WTC11 (cell line): ENCODE data around the gene DUS1L. TPM values are rescaled to one million over a fixed set of nuclear protein-coding genes. Genes with fewer than 3 reads are reported as not detected.
A peak's percentile ranks its signal among the peaks of the same experiment; 100 is the strongest.

Experiments used
- ATAC-seq: fragments of 200-7000 bp; cut with Tn5 transposase; 2 replicates; pipeline ENCODE4 v1.10.0; 2021; ENCODE audit warnings: mild to moderate bottlenecking, moderate library complexity
- CTCF ChIA-PET: fragments of 300-600 bp; sonication (Branson Sonifier 250); formaldehyde crosslinking; loops from one replicate; lab custom pipeline; 2021; ENCODE audit warnings: antibody characterized with exemption; lab: Charles Lee
- POLR2A ChIA-PET: fragments of 350-600 bp; sonication (Branson Sonifier 250); formaldehyde crosslinking; loops from one replicate; lab custom pipeline; 2021; ENCODE audit warnings: antibody characterized with exemption; lab: Charles Lee
- DNase-seq: peaks from one replicate; pipeline ENCODE4 v3.0.0; 2021; ENCODE audit warnings: low spot score
- H3K27ac Mint-ChIP-seq: 2 replicates; pipeline ENCODE4 v1.8.0; 2021; ENCODE audit warnings: mixed read lengths
- H3K27me3 Mint-ChIP-seq: 2 replicates; pipeline ENCODE4 v1.8.0; 2021; ENCODE audit warnings: low read depth, mild to moderate bottlenecking, moderate library complexity, mixed read lengths
- H3K36me3 Mint-ChIP-seq: 2 replicates; pipeline ENCODE4 v1.8.0; 2021; ENCODE audit warnings: mixed read lengths
- H3K4me1 Mint-ChIP-seq: 2 replicates; pipeline ENCODE4 v1.8.0; 2022; ENCODE audit warnings: mixed read lengths
- H3K4me3 Mint-ChIP-seq: 2 replicates; pipeline ENCODE4 v1.8.0; 2021; ENCODE audit warnings: mild to moderate bottlenecking, moderate library complexity, mixed read lengths
- H3K9me3 Mint-ChIP-seq: 2 replicates; pipeline ENCODE4 v1.8.0; 2021; ENCODE audit warnings: mixed read lengths
- E2F4 ChIP-seq: sonication (generic); formaldehyde crosslinking; IDR thresholded peaks from 2 replicates; pipeline ENCODE4 v1.8.1; 2022; ENCODE audit warnings: low read depth, mild to moderate bottlenecking, moderate library complexity, missing genetic modification reagents, borderline replicate concordance
- E2F5 ChIP-seq: sonication (generic); formaldehyde crosslinking; IDR thresholded peaks from 2 replicates; pipeline ENCODE4 v1.8.1; 2022; ENCODE audit warnings: mild to moderate bottlenecking, moderate library complexity, missing genetic modification reagents
- ELF4 ChIP-seq: sonication (generic); formaldehyde crosslinking; IDR thresholded peaks from 2 replicates; pipeline ENCODE4 v1.8.1; 2022; ENCODE audit warnings: low read depth, mild to moderate bottlenecking, moderate library complexity, missing genetic modification reagents
- FOXK1 ChIP-seq: sonication (generic); formaldehyde crosslinking; IDR thresholded peaks from 2 replicates; pipeline ENCODE4 v1.8.0; 2022; ENCODE audit warnings: mild to moderate bottlenecking, moderate library complexity, missing genetic modification reagents
- FOXP4 ChIP-seq: sonication (generic); formaldehyde crosslinking; IDR thresholded peaks from 2 replicates; pipeline ENCODE4 v1.8.0; 2022; ENCODE audit warnings: mild to moderate bottlenecking, missing genetic modification reagents
- HMGXB4 ChIP-seq: sonication (generic); formaldehyde crosslinking; IDR thresholded peaks from 2 replicates; pipeline ENCODE4 v1.8.1; 2023; ENCODE audit warnings: mild to moderate bottlenecking, moderate library complexity, missing genetic modification reagents
- KAT7 ChIP-seq: sonication (generic); formaldehyde crosslinking; IDR thresholded peaks from 2 replicates; pipeline ENCODE4 v1.8.1; 2023; ENCODE audit warnings: missing genetic modification reagents, mild to moderate bottlenecking, borderline replicate concordance
- MAX ChIP-seq: sonication (generic); formaldehyde crosslinking; IDR thresholded peaks from 2 replicates; pipeline ENCODE4 v1.8.0; 2022; ENCODE audit warnings: mild to moderate bottlenecking, missing genetic modification reagents
- NFYB ChIP-seq: sonication (generic); formaldehyde crosslinking; conservative IDR thresholded peaks from 2 replicates; pipeline ENCODE4 v1.8.0; 2022; ENCODE audit warnings: low read depth, missing genetic modification reagents
- SP1 ChIP-seq: sonication (generic); formaldehyde crosslinking; conservative IDR thresholded peaks from 2 replicates; pipeline ENCODE4 v1.8.1; 2022; ENCODE audit warnings: missing genetic modification reagents
- ZNF232 ChIP-seq: sonication (generic); formaldehyde crosslinking; IDR thresholded peaks from 2 replicates; pipeline ENCODE4 v1.8.0; 2022; ENCODE audit warnings: mild to moderate bottlenecking, missing genetic modification reagents
- ZNF317 ChIP-seq: sonication (generic); formaldehyde crosslinking; IDR thresholded peaks from 2 replicates; pipeline ENCODE4 v1.8.1; 2023; ENCODE audit warnings: low read depth, mild to moderate bottlenecking, moderate library complexity, missing genetic modification reagents, borderline replicate concordance
- ZNF416 ChIP-seq: fragments of 250-450 bp; sonication (Bioruptor Pico); IDR thresholded peaks from 2 replicates; pipeline ENCODE4 v1.9.0; 2021; ENCODE audit warnings: mild to moderate bottlenecking, inconsistent platforms
- ZNF425 ChIP-seq: fragments of 250-450 bp; sonication (Bioruptor Pico); conservative IDR thresholded peaks from 2 replicates; pipeline ENCODE4 v1.9.0; 2021; ENCODE audit warnings: mild to moderate bottlenecking
- ZNF532 ChIP-seq: fragments of 250-450 bp; sonication (Bioruptor Pico); IDR thresholded peaks from 2 replicates; pipeline ENCODE4 v1.9.0; 2021; ENCODE audit warnings: mild to moderate bottlenecking, borderline replicate concordance
- total RNA-seq: library from RNA; stranded (reverse); gene quantifications from 3 replicates; pipeline ENCODE4 v1.2.3, GENCODE V29; 2021

Gene DUS1L
- total RNA-seq, 1 experiment from 2014 or later, result 120 TPM

- TF ChIP-seq ZNF425 (CRISPR knock-in tag), result no peak
- 0 out of 2 replicates have a peak, but pooled peaks have one; percentile 72 for TF ChIP-seq ZNF532 (CRISPR knock-in tag)
- 0 out of 2 replicates have a peak, but pooled peaks have one; percentile 30 for TF ChIP-seq ZNF317 (CRISPR knock-in tag)
- peak; percentile 88; the same call in 1 of the 2 replicates for TF ChIP-seq E2F5 (CRISPR knock-in tag)
- peak; percentile 98 for TF ChIP-seq NFYB (CRISPR knock-in tag)
- TF ChIP-seq ZNF232 (CRISPR knock-in tag), result no peak; the same call in 1 of the 2 replicates
- TF ChIP-seq SP1 (CRISPR knock-in tag), result peak; percentile 73; the same call in 1 of the 2 replicates
- TF ChIP-seq ELF4, result no peak
- peak; percentile 11; the same call in 1 of the 2 replicates for TF ChIP-seq FOXP4 (CRISPR knock-in tag)
- TF ChIP-seq FOXK1 (CRISPR knock-in tag), result peak; percentile 29; the same call in 1 of the 2 replicates
- TF ChIP-seq HMGXB4, result peak; percentile 60; the same call in 1 of the 2 replicates
- peak; percentile 50; the same call in 1 of the 2 replicates for TF ChIP-seq KAT7 (CRISPR knock-in tag)
Observed at GRCh38 chr17:82098169-82098938, 32.8 kb upstream of the DUS1L start, which contains the start of gene FASN (continued).

- CTCF ChIA-PET, result interaction anchor here (1.0 to 2.9 kb wide), 4 partner anchors 8 to 67 kb away, joined by 3 to 18 read pairs (median 7); partner anchors contain the start of genes DCXR and RAC3
- TF ChIP-seq ZNF416 (peak; percentile 47; the same call in 1 of the 2 replicates), MAX (no peak), E2F4 (CRISPR knock-in tag) (0 out of 2 replicates have a peak, but pooled peaks have one; percentile 29), SP1 (CRISPR knock-in tag) (0 out of 2 replicates have a peak, but pooled peaks have one; percentile 3)
- DNase-seq, result no peak
- Mint-ChIP-seq H3K4me1 (peaks cover 24% of the 10 kb centered on the region), H3K4me3 (peak overlapping the region; percentile 39; the same call in 1 of the 2 replicates), H3K9me3 (no peaks in the 10 kb centered on the region), H3K27ac (no peak overlapping the region), H3K27me3 (no peaks in the 10 kb centered on the region), H3K36me3 (peaks cover 7% of the 10 kb centered on the region)
- POLR2A ChIA-PET, result interaction anchor here (0.9 to 1.7 kb wide), 4 partner anchors 9 to 161 kb away, joined by 3 to 11 read pairs (median 4); partner anchors contain the start of genes DCXR and PYCR1
- no peak for ATAC-seq
Observed at GRCh38 chr17:82097919-82098168, 32.2 kb upstream of the DUS1L start.
